Measurements from ENCODE around the gene GJA9.

DNA sequence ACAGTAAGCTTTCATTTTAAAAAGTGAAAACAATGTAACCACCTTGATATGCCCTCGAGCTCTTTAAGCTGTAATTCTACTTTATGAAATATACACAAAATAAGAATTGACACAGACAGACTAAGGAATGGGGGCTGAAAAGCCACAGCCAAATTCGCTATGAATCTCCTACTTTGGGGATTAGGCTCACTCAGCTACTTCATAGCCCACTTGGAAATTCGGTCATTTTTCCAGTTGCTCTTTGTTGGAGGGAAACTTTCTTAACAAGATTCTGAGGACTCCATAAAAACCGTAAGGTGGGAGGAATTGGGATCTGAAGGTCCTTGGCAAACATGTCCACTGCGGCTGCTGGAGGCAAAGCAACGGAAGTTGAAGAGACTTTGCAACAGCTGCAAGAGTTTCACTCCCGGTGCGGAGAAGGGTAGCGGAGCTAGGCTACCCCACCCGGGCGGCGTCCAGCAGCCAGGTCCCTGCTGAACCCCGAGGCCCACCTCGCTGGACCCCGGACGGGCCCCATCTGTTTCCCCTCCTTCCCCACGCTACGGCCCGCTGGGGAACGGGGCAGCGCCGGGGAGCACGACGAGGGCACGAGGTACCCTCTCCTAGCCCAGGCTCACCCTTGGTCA is 8.9 kb downstream of the GJA9 start:
- TF ChIP-seq POLR2A (IDR thresholded peaks at IDR 0.05; ENCODE audit: low read depth, low read length): no peak
- TF ChIP-seq POLR2AphosphoS5 (IDR thresholded peaks at IDR 0.05; ENCODE audit: low read depth, low read length): no peak
- no peak for TF ChIP-seq TAF1 (IDR thresholded peaks at IDR 0.05; ENCODE audit: low read depth, low read length)

Data from GM12891 (cell line).